SJCRH30 (cell line): ENCODE results near the gene SEC16B. TPM values are rescaled to one million over a fixed set of nuclear protein-coding genes. Genes with fewer than 3 reads are reported as not detected.

Source experiments
- DNase-seq, 2 experiments: peaks; one replicate each; pipeline ENCODE4 v3.0.0-alpha.2; 2015 to 2020
- H3K27ac ChIP-seq: fragments of 250-450 bp; sonication (Bioruptor Pico); 2 replicates; pipeline ENCODE4 v1.5.1; 2020; ENCODE audit warnings: mild to moderate bottlenecking, moderate library complexity
- H3K27me3 ChIP-seq: fragments of 250-450 bp; sonication (Bioruptor Pico); 2 replicates; pipeline ENCODE4 v1.5.1; 2020; ENCODE audit warnings: mild to moderate bottlenecking, moderate library complexity
- H3K36me3 ChIP-seq: fragments of 250-450 bp; sonication (Bioruptor Pico); 2 replicates; pipeline ENCODE4 v1.5.1; 2020; ENCODE audit warnings: mild to moderate bottlenecking, moderate library complexity
- H3K4me1 ChIP-seq: fragments of 250-450 bp; sonication (Bioruptor Pico); 2 replicates; pipeline ENCODE4 v1.5.1; 2020; ENCODE audit warnings: mild to moderate bottlenecking, moderate library complexity
- H3K4me3 ChIP-seq: fragments of 250-450 bp; sonication (Bioruptor Pico); 2 replicates; pipeline ENCODE4 v1.5.1; 2020; ENCODE audit warnings: mild to moderate bottlenecking, moderate library complexity
- H3K9me3 ChIP-seq: fragments of 250-450 bp; sonication (Bioruptor Pico); replicated peaks from 2 replicates; pipeline ENCODE4 v1.5.1; 2020; ENCODE audit warnings: mild to moderate bottlenecking, moderate library complexity
- total RNA-seq: library from RNA; depleted of rRNA; stranded (reverse); fragments of >200 nt; shearing (Covaris generic); gene quantifications from 2 replicates; pipeline ENCODE4 v1.2.3, GENCODE V29; 2014; rRNA removed

SEC16B gene, protein sequence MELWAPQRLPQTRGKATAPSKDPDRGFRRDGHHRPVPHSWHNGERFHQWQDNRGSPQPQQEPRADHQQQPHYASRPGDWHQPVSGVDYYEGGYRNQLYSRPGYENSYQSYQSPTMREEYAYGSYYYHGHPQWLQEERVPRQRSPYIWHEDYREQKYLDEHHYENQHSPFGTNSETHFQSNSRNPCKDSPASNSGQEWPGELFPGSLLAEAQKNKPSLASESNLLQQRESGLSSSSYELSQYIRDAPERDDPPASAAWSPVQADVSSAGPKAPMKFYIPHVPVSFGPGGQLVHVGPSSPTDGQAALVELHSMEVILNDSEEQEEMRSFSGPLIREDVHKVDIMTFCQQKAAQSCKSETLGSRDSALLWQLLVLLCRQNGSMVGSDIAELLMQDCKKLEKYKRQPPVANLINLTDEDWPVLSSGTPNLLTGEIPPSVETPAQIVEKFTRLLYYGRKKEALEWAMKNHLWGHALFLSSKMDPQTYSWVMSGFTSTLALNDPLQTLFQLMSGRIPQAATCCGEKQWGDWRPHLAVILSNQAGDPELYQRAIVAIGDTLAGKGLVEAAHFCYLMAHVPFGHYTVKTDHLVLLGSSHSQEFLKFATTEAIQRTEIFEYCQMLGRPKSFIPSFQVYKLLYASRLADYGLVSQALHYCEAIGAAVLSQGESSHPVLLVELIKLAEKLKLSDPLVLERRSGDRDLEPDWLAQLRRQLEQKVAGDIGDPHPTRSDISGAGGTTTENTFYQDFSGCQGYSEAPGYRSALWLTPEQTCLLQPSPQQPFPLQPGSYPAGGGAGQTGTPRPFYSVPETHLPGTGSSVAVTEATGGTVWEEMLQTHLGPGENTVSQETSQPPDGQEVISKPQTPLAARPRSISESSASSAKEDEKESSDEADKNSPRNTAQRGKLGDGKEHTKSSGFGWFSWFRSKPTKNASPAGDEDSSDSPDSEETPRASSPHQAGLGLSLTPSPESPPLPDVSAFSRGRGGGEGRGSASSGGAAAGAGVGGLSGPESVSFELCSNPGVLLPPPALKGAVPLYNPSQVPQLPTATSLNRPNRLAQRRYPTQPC
- total RNA-seq = 0.04 and 0.08 TPM in 2 replicates

DNA sequence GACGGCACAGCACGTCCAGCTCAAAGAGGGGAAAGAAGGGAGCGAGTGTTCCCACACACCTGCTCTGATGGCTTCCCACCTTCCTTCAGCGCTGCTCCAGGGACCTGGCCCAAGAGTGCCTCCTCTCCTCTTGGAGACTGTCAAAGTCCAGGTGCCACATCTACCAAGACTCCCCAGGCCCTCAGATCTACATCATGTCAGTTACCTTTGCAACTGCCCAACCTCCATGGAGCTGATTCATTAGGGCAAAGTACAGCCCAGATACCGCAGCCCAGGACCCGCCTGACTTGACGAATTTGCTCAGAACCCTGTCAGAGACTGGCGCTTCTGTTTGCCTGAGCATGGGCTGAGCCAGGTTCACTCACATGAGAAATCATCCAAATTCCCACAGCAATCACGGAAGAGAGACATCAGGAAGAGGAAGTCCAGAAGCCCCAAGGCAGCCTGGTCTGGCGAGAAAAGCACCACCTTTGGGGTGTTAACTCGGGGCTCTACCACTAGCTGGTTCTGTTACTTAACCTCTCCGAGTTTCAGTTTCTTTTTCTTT lies at the start of gene SEC16B:
SEC16B (minus strand) TSS at position 234 of the 547 bp plus-strand sequence. CDS start 2,077 bp downstream, outside the sequence.
- Histone ChIP-seq H3K27ac (no peak within 1 kb of the TSS), H3K9me3 (no peaks in the 10 kb centered on the region), H3K27me3 (no peaks in the 10 kb centered on the region), H3K36me3 (no peaks in the 10 kb centered on the region), H3K4me1 (no peaks in the 10 kb centered on the region), H3K4me3 (no peak within 1 kb of the TSS)
- DNase-seq = no peak

DNA sequence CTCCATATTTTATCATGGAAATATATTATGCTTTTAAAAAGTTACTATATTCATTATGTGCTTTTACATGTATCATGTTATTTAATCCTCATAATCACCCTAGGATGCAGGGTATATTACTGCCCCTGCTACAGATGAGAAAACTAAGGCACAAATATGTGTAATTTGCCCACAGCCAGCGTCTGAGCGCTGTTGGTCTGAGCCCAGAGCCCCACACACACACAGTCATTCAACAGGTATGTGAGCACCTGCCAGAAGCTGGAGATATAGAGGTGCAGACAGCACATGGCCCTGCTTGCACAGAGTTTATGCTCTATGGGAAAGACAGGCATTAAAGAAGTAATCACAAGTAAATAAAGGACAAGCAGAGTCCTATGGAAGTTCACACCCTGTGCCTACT lies 49.8 kb upstream of the SEC16B start:
- H3K4me3 ChIP-seq = no peak overlapping the region
- no peak for DNase-seq
- no peaks in the 10 kb centered on the region for H3K36me3 ChIP-seq
- H3K4me1 ChIP-seq = no peaks in the 10 kb centered on the region
- no peak overlapping the region for H3K27ac ChIP-seq
- no peaks in the 10 kb centered on the region; the same call in 1 of the 2 replicates for H3K9me3 ChIP-seq
- no peaks in the 10 kb centered on the region for H3K27me3 ChIP-seq

DNA sequence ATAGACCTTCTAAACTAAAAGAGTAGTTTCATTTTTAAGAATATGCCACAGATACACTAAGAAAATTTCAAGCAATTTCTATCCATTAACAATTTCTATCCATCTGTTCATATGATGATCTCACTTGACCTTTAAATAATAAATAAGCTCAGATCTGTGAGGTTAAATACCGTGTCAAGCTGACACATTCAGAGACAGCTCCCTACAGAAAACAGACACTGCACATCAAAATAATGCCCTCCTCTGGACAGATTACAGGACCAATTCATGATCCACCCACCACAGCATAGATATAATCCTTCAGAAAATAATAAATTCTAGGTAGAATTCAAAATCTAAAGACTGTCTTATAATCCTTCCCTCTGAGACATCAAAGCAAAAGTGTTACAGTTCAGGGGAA lies 49.4 kb upstream of the SEC16B start:
- Histone ChIP-seq H3K36me3 (no peaks in the 10 kb centered on the region), H3K9me3 (no peaks in the 10 kb centered on the region; the same call in 1 of the 2 replicates), H3K4me3 (no peak overlapping the region), H3K4me1 (no peaks in the 10 kb centered on the region), H3K27me3 (no peaks in the 10 kb centered on the region), H3K27ac (no peak overlapping the region)
- no peak for DNase-seq

DNA sequence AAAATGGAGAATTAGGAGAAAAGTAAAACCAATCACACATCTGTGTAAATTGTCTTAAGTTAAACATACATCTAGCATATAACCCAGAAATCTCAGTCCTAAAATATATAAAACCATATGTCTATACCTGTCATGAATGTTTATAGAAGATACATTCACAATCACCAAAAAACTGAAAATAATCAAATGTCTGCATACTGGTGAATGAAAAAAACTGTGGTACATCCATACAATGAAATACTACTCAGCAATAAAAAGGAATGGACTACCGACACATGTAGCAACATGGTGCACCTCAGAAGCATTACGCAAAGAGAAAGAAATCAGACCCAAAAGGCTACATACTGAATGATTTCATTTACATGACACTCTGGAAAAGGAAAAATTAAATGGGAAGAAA lies 47.7 kb upstream of the SEC16B start:
- Histone ChIP-seq H3K4me3 (no peak overlapping the region), H3K9me3 (no peaks in the 10 kb centered on the region; the same call in 1 of the 2 replicates), H3K27ac (no peak overlapping the region), H3K36me3 (no peaks in the 10 kb centered on the region), H3K4me1 (no peaks in the 10 kb centered on the region), H3K27me3 (no peaks in the 10 kb centered on the region)
- DNase-seq = no peak

DNA sequence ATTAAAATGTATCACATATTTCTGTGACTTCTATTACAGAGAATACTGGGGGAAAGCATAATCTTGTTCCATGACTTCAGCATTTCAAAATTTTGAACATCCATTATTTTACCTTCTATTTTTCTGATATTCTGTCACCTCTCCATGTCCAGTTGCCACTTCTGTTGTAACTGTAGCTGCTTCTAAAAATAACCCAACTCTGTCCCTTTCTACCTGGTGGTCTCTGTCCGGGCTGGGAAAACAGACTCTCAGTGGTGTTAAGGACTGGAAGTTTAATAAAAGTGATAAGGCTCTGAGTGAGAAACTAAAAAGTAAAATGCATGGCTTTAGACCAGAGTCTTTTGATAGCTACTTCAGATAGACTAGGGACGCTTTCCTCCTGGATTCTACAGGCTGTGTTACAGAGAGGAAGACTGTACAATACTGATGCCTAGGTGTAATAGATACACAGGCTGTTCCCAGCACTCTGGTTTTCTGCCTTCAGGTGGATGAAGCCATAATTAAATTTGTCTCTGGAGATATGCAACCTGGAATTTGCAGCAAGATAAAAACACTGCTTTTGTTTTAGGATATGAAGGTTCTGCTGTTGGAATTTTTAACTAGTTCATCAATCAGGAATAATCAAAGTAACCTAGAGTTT lies 42.1 kb upstream of the SEC16B start:
- Histone ChIP-seq H3K4me3 (no peak overlapping the region), H3K27me3 (0 out of 2 replicates have a peak, but pooled peaks cover 4% of the 10 kb centered on the region), H3K36me3 (no peaks in the 10 kb centered on the region), H3K9me3 (no peaks in the 10 kb centered on the region), H3K27ac (no peak overlapping the region), H3K4me1 (no peaks in the 10 kb centered on the region)
- no peak for DNase-seq

DNA sequence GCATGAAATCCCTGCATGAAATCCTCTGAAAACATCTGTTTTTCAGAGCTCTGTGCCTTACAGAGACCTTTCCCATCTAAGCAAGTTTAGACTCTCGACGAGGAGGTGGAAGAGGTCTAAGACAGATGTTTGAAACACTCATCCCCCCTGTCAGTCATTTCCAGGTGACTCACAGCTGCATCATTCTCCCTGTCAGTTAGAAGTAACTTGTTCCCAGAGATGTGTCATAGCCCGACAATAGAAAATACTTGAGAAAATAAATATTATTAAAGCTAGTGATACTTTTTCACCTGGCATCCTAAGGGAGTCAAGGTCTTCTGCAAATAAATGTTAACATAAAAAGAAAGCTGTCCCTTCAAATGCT lies 41.6 kb upstream of the SEC16B start:
- DNase-seq = no peak
- H3K36me3 ChIP-seq = no peaks in the 10 kb centered on the region
- no peak overlapping the region for H3K4me3 ChIP-seq
- no peaks in the 10 kb centered on the region for H3K9me3 ChIP-seq
- no peaks in the 10 kb centered on the region for H3K4me1 ChIP-seq
- H3K27ac ChIP-seq = no peak overlapping the region
- H3K27me3 ChIP-seq = 0 out of 2 replicates have a peak, but pooled peaks cover 4% of the 10 kb centered on the region

DNA sequence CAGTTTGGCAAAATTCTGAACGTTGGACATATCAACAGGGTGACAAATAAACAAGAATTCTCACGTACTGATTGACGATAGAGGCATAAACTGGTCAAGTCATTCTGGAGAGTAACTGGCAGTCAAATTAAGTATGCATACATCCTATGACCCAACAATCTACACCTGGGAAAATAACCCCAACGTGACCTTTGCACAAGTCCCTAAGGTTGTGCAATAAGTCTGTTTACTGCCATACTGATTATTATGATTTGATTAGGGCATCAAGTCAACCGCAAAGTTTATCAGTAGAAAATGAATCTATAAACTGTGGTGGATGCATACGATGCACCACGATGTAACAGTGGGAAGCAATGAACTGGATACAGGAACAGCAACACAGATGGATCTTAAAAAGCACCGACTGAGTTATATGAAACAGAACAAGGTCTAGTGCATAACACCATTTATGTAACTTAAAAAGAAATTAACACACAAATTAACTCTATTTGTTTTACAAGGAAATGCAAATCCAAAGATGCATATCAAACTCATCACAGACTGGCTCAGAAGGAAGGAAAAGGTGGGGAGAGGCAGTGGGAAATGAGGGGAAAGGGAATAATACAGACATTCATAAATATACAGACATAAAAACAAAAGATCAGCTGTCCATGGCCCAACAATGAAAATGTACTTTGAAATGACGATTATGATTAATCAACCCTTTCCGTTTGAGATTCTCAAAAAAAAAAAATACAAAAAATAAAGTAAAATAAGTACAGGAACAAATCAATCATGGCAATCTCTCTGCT lies 41.0 kb upstream of the SEC16B start:
- Histone ChIP-seq H3K9me3 (no peaks in the 10 kb centered on the region), H3K27me3 (0 out of 2 replicates have a peak, but pooled peaks cover 4% of the 10 kb centered on the region), H3K36me3 (no peaks in the 10 kb centered on the region), H3K4me1 (no peaks in the 10 kb centered on the region), H3K27ac (no peak overlapping the region), H3K4me3 (no peak overlapping the region)
- no peak for DNase-seq

DNA sequence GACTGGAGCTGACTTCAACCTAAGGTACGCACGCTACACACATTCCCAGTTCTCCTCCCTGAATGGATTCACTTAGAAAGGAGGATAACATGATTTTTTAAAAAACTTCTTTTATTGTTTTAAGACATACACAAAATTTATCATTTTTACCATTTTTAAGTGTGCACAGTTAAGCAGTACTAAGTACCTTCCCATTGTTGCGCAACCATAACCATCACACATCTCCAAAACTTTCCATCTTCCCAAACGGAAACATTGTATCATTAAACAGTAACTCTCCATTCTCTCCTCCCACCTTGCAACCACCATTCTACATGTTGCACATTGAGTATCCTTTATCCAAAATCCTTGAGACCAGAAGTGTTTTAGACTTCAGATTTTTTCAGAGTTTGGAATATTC lies 36.2 kb upstream of the SEC16B start:
- no peaks in the 10 kb centered on the region for H3K9me3 ChIP-seq
- H3K4me1 ChIP-seq = no peaks in the 10 kb centered on the region
- no peak overlapping the region for H3K4me3 ChIP-seq
- DNase-seq = no peak
- H3K36me3 ChIP-seq = no peaks in the 10 kb centered on the region
- no peaks in the 10 kb centered on the region for H3K27me3 ChIP-seq
- no peak overlapping the region for H3K27ac ChIP-seq

DNA sequence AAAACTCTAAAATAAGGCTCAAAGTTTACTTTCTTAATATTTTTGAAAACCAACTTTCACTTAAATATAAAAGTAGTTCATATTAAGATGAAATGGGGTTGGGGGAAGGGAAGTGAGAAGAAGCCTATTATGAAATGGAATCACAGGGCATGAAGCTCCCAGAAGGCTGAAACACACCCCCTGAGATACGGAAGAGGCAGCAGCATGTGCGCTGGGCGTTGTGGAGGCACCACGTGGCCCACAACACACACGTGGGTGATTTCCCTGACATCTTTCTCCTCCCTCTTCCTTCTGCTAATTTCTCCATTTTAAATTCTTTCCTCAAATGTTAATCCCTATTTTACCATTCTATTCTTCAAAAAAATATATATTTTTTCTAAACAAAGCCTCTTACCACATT lies 35.6 kb upstream of the SEC16B start:
- Histone ChIP-seq H3K9me3 (no peaks in the 10 kb centered on the region), H3K27ac (no peak overlapping the region), H3K27me3 (no peaks in the 10 kb centered on the region), H3K36me3 (no peaks in the 10 kb centered on the region), H3K4me3 (no peak overlapping the region), H3K4me1 (no peaks in the 10 kb centered on the region)
- DNase-seq = no peak

DNA sequence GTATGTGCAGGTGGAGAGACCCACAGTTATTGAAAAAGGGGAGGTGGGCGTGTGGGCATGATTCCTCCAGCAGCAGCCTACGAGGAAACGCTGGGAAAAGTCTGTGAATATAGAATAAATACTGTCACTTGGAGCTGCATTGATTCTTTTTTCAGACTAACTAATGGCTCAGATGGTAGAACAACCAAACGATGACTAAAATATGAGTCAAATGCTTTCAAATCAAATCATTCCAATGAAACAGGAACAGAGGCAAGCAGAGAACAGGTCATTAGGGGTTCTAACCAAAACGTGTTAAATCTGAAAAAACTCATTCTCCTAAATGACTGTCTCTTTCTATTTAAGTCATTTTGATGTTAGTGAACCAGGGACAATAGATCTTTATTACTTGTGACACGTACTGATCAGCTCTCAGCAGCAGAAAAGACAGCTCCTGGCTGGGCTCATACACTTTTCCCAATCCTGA lies 35.1 kb upstream of the SEC16B start:
- Histone ChIP-seq H3K27ac (no peak overlapping the region), H3K27me3 (no peaks in the 10 kb centered on the region), H3K36me3 (no peaks in the 10 kb centered on the region), H3K9me3 (no peaks in the 10 kb centered on the region), H3K4me1 (no peaks in the 10 kb centered on the region), H3K4me3 (no peak overlapping the region)
- no peak for DNase-seq

DNA sequence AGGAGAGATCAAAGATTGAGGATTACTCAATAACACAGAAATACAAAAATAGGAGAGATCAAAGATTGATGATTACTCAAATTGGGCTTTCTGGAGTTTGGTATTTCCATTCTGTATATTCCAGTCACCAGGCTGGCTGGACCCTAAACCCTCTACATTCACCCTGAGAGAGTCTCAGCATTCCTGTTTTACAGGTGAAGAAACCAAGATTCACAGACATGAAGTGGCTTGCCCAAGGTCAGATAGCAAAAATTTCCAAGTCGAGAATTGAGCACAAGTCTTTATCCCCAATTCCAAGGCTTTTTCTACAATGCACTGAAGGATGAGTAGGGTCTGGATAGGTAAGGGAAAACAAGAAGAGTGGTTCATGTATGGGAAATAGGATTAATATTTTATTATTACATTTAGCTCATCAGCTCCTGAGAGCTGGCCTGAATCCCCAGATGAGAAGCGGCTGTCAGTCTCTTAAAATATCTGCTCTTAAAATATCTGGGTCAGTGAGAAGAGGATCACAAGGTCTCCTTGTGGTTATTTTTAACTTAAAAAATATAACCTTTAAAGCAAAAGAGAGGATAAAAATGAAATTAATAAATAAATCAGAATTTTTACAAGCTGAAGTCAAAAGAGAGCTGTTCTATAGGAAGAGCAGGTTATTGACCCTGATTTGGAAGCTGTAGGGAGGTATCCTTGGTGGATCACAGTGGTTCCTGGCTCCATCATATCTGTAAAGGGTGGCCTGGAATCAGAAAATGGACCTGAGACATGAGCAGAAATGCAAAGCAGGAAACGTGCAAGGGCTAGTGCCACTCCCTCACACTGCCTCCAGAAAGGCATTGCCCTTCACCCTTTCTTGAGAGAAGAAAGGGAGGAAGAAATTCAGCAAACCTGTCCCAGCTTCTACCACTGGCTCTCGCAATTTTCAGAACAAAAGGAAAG lies 29.1 kb upstream of the SEC16B start:
- H3K9me3 ChIP-seq = no peaks in the 10 kb centered on the region
- DNase-seq = no peak
- H3K36me3 ChIP-seq = no peaks in the 10 kb centered on the region
- H3K4me3 ChIP-seq = no peak overlapping the region
- H3K27me3 ChIP-seq = no peaks in the 10 kb centered on the region
- H3K27ac ChIP-seq = no peak overlapping the region
- H3K4me1 ChIP-seq = no peaks in the 10 kb centered on the region

DNA sequence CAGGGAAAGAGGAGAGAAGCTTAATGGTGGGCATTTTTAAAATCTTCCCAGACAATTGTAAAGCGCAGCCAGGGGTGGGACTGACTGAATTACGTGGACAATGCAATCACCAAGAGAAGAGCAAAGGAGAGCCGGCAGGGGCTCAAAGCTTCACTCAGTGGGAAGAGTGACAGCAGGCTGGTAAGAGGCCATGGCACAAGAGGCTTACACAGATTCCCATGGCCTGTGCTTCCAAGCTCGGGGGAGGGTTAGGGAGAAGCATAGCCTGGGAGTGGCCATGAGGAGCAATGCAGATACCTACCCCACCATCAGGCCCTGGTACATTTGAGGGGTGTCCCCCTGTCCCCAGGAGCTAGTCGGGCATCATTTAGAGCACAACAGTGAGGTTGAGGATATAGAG lies 27.1 kb upstream of the SEC16B start:
- no peaks in the 10 kb centered on the region for H3K36me3 ChIP-seq
- H3K27me3 ChIP-seq = no peaks in the 10 kb centered on the region
- no peak overlapping the region for H3K27ac ChIP-seq
- H3K4me1 ChIP-seq = no peaks in the 10 kb centered on the region
- DNase-seq = no peak
- no peaks in the 10 kb centered on the region for H3K9me3 ChIP-seq
- no peak overlapping the region for H3K4me3 ChIP-seq

DNA sequence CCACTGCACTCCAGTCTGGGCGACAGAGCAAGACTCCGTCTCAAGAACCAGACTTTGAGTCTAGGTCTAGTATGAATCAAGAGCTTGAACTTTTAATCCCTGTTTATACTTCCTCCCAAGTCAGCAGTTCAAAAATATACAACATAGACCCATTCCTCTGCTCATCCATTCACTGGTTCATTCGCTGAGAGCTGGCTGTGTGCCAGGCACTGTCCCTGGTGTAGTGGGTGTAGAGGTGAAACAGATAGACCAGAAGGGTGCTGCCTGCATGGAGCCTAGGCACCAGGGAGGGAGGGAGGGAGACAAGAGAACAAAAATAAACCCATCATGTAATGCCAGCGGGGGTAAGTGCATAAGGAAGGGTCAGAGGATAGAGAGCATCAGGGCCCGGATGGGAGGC lies 25.5 kb upstream of the SEC16B start:
- no peaks in the 10 kb centered on the region for H3K27me3 ChIP-seq
- no peaks in the 10 kb centered on the region for H3K4me1 ChIP-seq
- H3K36me3 ChIP-seq = no peaks in the 10 kb centered on the region
- H3K4me3 ChIP-seq = no peak overlapping the region
- no peak overlapping the region for H3K27ac ChIP-seq
- no peaks in the 10 kb centered on the region for H3K9me3 ChIP-seq
- no peak for DNase-seq
